Right lobe of liver (tissue), 6 donors: ENCODE measurements around the gene RBM19. TPM values are rescaled to one million over a fixed set of nuclear protein-coding genes. Genes with fewer than 3 reads are reported as not detected.

ENCODE experiments used
- ATAC-seq, 4 donors: fragments of 200-7000 bp; cut with Tn5 transposase; one replicate each; pipeline ENCODE4 v1.9.1; 2020; ENCODE audit warnings: mild to moderate bottlenecking in 4 of 4, moderate library complexity in 4 of 4
- DNase-seq, 3 donors: peaks; one replicate each; pipeline ENCODE4 v3.0.0-alpha.2; 2020
- H3K27ac ChIP-seq, 3 donors: fragments of 200-600 bp; one replicate each; pipeline ENCODE4 v1.8.0; 2022
- H3K27me3 ChIP-seq, 2 donors: fragments of 200-600 bp; one replicate each; pipeline ENCODE4 v1.8.0; 2022
- H3K36me3 ChIP-seq, 4 donors: fragments of 200-600 bp; sonication (generic) in 1 of 4; one replicate each; pipeline versions ENCODE4 v1.5.1 to v1.8.0; 2017 to 2022; ENCODE audit warnings: control low read depth in 1 of 4
- H3K4me1 ChIP-seq, 4 donors: fragments of 200-600 bp; sonication (generic) in 1 of 4; one replicate each; pipeline versions ENCODE4 v1.5.1 to v1.8.0; 2017 to 2022; ENCODE audit warnings: control low read depth in 1 of 4
- H3K4me3 ChIP-seq, 3 donors: fragments of 200-600 bp; one replicate each; pipeline ENCODE4 v1.8.0; 2022
- H3K9me3 ChIP-seq, 4 donors: fragments of 200-600 bp; sonication (generic) in 1 of 4; one replicate each; pipeline versions ENCODE4 v1.5.1 to v1.8.0; 2017 to 2022; ENCODE audit warnings: control low read depth in 1 of 4
- CTCF ChIP-seq, 4 donors: fragments of 200-600 bp in 3 of 4; fragments of 450-650 bp in 1 of 4; IDR thresholded peaks; one replicate each; pipeline versions ENCODE4 v1.5.1 to v1.8.0; 2016 to 2022; ENCODE audit warnings: antibody characterized with exemption in 4 of 4, mild to moderate bottlenecking in 2 of 4
- POLR2A ChIP-seq: fragments of 450-650 bp; IDR thresholded peaks from one replicate; pipeline ENCODE4 v1.6.1; 2017; ENCODE audit warnings: antibody characterized with exemption, mild to moderate bottlenecking
- WGBS: methylation state at CpG from one replicate; pipeline ENCODE4 v1.1.6; 2018; ENCODE audit warnings: low coverage, low lambda C conversion rate; ENCODE audit not compliant: insufficient coverage; ENCODE audit errors: missing lambda C conversion rate; 5-methylcytosine and 5-hydroxymethylcytosine counted together
- intact Hi-C, 2 donors: fragments of 100-400 bp; cut with DNase I; formaldehyde crosslinking; loops; one replicate each; pipeline versions ENCODE4 v1.11.2 to v1.14.1; 2022
- total RNA-seq, 6 experiments: library from RNA; depleted of rRNA in 2 of 6; stranded (reverse); fragments of >200 nt in 2 of 6; fragmentation: NEBNext Ultra II Directional in 3 of 6; extraction: Animal tissue kit (Norgen Biotek cat#: 25700) in 3 of 6; gene quantifications; one replicate each; pipeline versions ENCODE4 v1.1.0 to v1.2.4, GENCODE V29; 2016 to 2023
- donor health status: DM: no; HTN: yes; CAD: no.
- donor health status: DM: no; HTN: no; CAD: no.
- donor health status: DM: no; HTN: no; CAD: no.
- donor health status: DM: no; HTN: yes; CAD: no.
- donor health status: DM: no; HTN: yes; CAD: no.

Gene RBM19
- total RNA-seq, 6 experiments from 2014 or later = 11.3 to 17.2 (median 14.2) TPM

DNA sequence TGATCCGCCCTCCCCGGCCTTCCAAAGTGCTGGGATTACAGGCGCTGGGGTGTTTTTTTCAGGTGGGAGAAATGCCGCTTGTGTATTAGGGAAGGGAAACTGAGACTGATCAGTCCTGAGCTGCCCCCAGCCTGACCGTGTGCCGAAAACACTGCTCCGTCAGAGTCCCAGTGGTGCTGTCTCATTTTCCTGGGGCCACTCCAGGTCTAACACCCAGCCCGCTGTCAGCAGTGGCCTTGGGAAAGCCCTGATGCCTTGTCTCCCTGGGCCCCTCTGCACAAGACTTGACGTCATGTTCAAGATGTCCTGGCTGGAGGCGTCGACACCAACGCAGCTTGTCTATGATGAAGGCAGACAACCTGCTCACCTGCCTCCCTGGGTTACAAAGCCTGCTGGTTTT, 165.9 kb downstream of the RBM19 start:
- Histone ChIP-seq H3K27ac (no peak overlapping the region), H3K9me3 (no peaks in the 10 kb centered on the region), H3K27me3 (no peaks in the 10 kb centered on the region), H3K4me1 (no peaks in the 10 kb centered on the region), H3K36me3 (no peaks in the 10 kb centered on the region), H3K4me3 (no peak overlapping the region)
- 88% methylated on average over 6 of the region's 12 CpGs for WGBS
- intact Hi-C loops = no loop called here
- TF ChIP-seq CTCF (IDR thresholded peaks at IDR 0.05) (no peak), POLR2A (no peak)
- ATAC-seq (no peak), DNase-seq (no peak)

DNA sequence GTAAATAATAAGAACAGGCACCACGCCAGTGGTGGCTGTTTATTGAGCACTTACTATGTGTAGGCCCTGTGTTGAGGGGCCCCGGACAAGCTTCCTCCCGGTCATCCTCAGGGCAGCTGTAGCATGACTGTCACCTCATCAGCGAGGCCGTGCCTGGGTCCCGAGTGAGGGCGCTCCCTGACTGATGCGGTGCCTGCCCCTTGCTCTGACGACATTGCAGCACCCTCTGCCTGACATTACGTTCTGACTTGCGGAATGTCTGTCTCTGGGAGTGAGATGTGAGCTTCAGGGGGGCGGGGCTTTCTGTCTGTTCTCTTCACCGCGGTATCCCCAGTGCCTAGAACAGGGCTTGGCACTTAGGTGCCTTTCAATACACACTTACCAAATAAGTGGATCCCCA, 167.6 kb downstream of the RBM19 start:
- Histone ChIP-seq H3K4me3 (no peak overlapping the region), H3K27me3 (no peaks in the 10 kb centered on the region), H3K36me3 (no peaks in the 10 kb centered on the region), H3K27ac (no peak overlapping the region), H3K9me3 (no peaks in the 10 kb centered on the region), H3K4me1 (no peaks in the 10 kb centered on the region)
- DNase-seq = no peak
- no peak for ATAC-seq
- WGBS = 76% methylated on average over 7 of the region's 14 CpGs
- intact Hi-C loops = no loop called here
- no peak for TF ChIP-seq CTCF (IDR thresholded peaks at IDR 0.05)
- no peak for TF ChIP-seq POLR2A

DNA sequence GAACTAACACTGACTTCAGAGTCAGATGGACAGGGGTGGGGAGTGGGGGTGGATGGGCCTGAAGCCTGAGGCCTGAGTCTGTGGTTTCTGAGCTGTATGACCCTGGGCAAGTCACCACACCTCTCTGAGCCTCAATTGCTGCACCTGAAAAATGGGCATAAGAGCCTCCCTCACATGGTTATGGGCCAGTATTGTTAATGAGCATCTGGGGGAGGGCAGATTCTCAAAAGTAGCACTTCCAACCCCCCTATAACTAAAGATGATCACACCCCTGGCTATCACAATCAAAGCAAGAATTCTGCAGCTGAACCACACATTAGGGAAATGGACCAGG, 168.6 kb downstream of the RBM19 start:
- H3K27ac ChIP-seq = no peak overlapping the region
- no peaks in the 10 kb centered on the region for H3K4me1 ChIP-seq
- ATAC-seq = no peak
- TF ChIP-seq CTCF (IDR thresholded peaks at IDR 0.05) (no peak), POLR2A (no peak)
- no peak overlapping the region for H3K4me3 ChIP-seq
- no peaks in the 10 kb centered on the region for H3K27me3 ChIP-seq
- H3K36me3 ChIP-seq = no peaks in the 10 kb centered on the region
- intact Hi-C loops = no loop called here
- no peak for DNase-seq
- no peaks in the 10 kb centered on the region for H3K9me3 ChIP-seq

GRCh38 chr12:113796852-113797534, 169.1 kb downstream of the RBM19 start:
- H3K4me1 ChIP-seq = no peaks in the 10 kb centered on the region
- H3K4me3 ChIP-seq = no peak overlapping the region
- H3K9me3 ChIP-seq = no peaks in the 10 kb centered on the region
- ATAC-seq (no peak), DNase-seq (no peak)
- H3K36me3 ChIP-seq = no peaks in the 10 kb centered on the region
- WGBS = 51% methylated on average over 5 of the region's 14 CpGs
- H3K27ac ChIP-seq = no peak overlapping the region
- TF ChIP-seq CTCF (IDR thresholded peaks at IDR 0.05) = no peak
- TF ChIP-seq POLR2A = no peak
- no peaks in the 10 kb centered on the region for H3K27me3 ChIP-seq
- intact Hi-C loops = no loop called here
